Ascending aorta (tissue), 2 donors: ENCODE measurements around the gene SCN2B. TPM values are rescaled to one million over a fixed set of nuclear protein-coding genes. Genes with fewer than 3 reads are reported as not detected.

ENCODE experiments used
- DNase-seq, 2 donors: peaks; one replicate each; pipeline ENCODE4 v3.0.0-alpha.2; 2019; ENCODE audit warnings: low spot score in 2 of 2
- H3K27ac ChIP-seq, 2 donors: fragments of 200-600 bp; sonication (generic); one replicate each; pipeline ENCODE4 v1.5.1; 2016 to 2017; ENCODE audit warnings: mild to moderate bottlenecking in 1 of 2
- H3K27me3 ChIP-seq: fragments of 200-600 bp; sonication (generic); one replicate; pipeline ENCODE4 v1.5.1; 2017
- H3K36me3 ChIP-seq, 2 donors: fragments of 200-600 bp; sonication (generic); one replicate each; pipeline ENCODE4 v1.5.1; 2016
- H3K4me1 ChIP-seq, 2 donors: fragments of 200-600 bp; sonication (generic); one replicate each; pipeline ENCODE4 v1.5.1; 2016 to 2017; ENCODE audit warnings: mild to moderate bottlenecking in 1 of 2
- H3K4me3 ChIP-seq, 2 donors: fragments of 200-600 bp; sonication (generic); one replicate each; pipeline ENCODE4 v1.5.1; 2016 to 2017; ENCODE audit warnings: mild to moderate bottlenecking in 1 of 2
- H3K9me3 ChIP-seq, 2 donors: fragments of 200-600 bp; sonication (generic); one replicate each; pipeline ENCODE4 v1.5.1; 2016
- intact Hi-C: fragments of 100-400 bp; cut with DNase I; formaldehyde crosslinking; loops from one replicate; pipeline ENCODE4 v1.15.1; 2023
- total RNA-seq: library from RNA; depleted of rRNA; stranded (reverse); fragments of >200 nt; gene quantifications from one replicate; pipeline ENCODE4 v1.1.0, GENCODE V29; 2016
- TF ChIP-seq, protein P1 (sequence below), 3 experiments: fragments of 200-600 bp in 2 of 3; fragments of 450-650 bp in 1 of 3; sonication (generic) in 2 of 3; IDR thresholded peaks; one replicate each; pipeline ENCODE4 v1.5.1; 2016 to 2019; ENCODE audit warnings: antibody characterized with exemption in 3 of 3, mild to moderate bottlenecking in 1 of 3, moderate library complexity in 1 of 3

The SCN2B gene
- total RNA-seq, 1 donor from 2014 or later: 0.11 TPM

GRCh38 chr11:118144301-118145268, 31.9 kb downstream of the SCN2B start:
- intact Hi-C loops: loop anchor here (1.0 to 10.0 kb wide), 3 partner anchors 27 to 340 kb away; partner anchors contain the start of gene UBE4A
- no peak for DNase-seq
- H3K4me1 ChIP-seq: peaks cover 0 to 14% of the 10 kb centered on the region in 2 donors
- no peak overlapping the region for H3K4me3 ChIP-seq
- no peak overlapping the region for H3K27ac ChIP-seq
- H3K27me3 ChIP-seq: no peaks in the 10 kb centered on the region
- H3K9me3 ChIP-seq: no peaks in the 10 kb centered on the region
- TF ChIP-seq, protein P1, sequence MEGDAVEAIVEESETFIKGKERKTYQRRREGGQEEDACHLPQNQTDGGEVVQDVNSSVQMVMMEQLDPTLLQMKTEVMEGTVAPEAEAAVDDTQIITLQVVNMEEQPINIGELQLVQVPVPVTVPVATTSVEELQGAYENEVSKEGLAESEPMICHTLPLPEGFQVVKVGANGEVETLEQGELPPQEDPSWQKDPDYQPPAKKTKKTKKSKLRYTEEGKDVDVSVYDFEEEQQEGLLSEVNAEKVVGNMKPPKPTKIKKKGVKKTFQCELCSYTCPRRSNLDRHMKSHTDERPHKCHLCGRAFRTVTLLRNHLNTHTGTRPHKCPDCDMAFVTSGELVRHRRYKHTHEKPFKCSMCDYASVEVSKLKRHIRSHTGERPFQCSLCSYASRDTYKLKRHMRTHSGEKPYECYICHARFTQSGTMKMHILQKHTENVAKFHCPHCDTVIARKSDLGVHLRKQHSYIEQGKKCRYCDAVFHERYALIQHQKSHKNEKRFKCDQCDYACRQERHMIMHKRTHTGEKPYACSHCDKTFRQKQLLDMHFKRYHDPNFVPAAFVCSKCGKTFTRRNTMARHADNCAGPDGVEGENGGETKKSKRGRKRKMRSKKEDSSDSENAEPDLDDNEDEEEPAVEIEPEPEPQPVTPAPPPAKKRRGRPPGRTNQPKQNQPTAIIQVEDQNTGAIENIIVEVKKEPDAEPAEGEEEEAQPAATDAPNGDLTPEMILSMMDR (IDR thresholded peaks at IDR 0.05): no peak
- no peaks in the 10 kb centered on the region for H3K36me3 ChIP-seq

GRCh38 chr11:118143661-118144185, 32.7 kb downstream of the SCN2B start:
- Histone ChIP-seq H3K9me3 (no peaks in the 10 kb centered on the region), H3K27me3 (no peaks in the 10 kb centered on the region), H3K4me1 (peaks cover 0 to 14% of the 10 kb centered on the region in 2 donors), H3K36me3 (no peaks in the 10 kb centered on the region), H3K27ac (no peak overlapping the region), H3K4me3 (no peak overlapping the region)
- intact Hi-C loops: loop anchor here (10.0 kb wide), 1 partner anchor 341 kb away; no protein-coding TSS in a partner anchor
- DNase-seq: no peak
- TF ChIP-seq, protein P1 (IDR thresholded peaks at IDR 0.05): no peak

DNA sequence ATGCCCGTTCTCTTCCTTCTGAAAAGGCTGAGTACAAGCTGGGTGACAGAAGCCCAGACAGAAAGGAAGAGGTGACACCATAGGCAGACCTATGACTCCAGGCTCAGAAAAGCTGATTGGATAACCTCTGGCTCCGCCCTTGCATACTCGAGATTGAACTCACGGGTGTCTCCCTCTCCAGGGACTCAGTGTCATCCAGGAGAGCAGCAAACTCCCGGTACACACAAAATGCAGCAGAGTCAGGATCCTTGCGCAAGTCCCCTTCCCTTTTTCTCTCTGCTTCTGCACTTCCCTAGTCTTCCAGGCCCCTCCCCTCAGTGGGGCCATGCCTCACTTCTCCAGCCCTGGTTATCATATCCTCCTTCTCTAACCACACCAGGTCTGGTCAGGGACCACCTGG, 33.6 kb downstream of the SCN2B start:
- no peak for DNase-seq
- H3K4me1 ChIP-seq: peaks cover 0 to 14% of the 10 kb centered on the region in 2 donors
- no peak overlapping the region for H3K4me3 ChIP-seq
- H3K36me3 ChIP-seq: no peaks in the 10 kb centered on the region
- H3K27me3 ChIP-seq: no peaks in the 10 kb centered on the region
- intact Hi-C loops: loop anchor here (10.0 kb wide), 1 partner anchor 342 kb away; no protein-coding TSS in a partner anchor
- H3K27ac ChIP-seq: no peak overlapping the region
- TF ChIP-seq, protein P1 (IDR thresholded peaks at IDR 0.05): no peak
- no peaks in the 10 kb centered on the region for H3K9me3 ChIP-seq

DNA sequence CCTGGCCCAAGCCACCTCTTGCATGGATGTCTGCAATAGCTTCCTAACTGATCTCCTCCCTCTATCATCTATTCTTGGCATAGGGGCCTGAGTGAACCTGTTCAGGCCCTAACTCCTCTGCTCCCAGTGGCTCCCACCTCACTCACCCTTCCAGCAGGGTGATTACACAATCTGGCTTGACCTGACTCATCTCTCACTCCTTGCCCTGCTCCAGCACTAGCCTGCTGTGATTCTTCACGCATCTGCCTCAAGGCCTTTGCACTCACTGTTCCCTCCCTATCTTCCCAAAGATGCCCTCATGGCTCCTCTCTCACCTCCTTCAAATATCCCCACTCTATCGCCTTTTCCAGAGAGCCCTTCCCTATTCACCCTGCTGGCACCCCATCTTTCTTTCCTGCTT, 34.4 kb downstream of the SCN2B start:
- Histone ChIP-seq H3K4me1 (peaks cover 0 to 14% of the 10 kb centered on the region in 2 donors), H3K9me3 (no peaks in the 10 kb centered on the region), H3K36me3 (no peaks in the 10 kb centered on the region), H3K27me3 (no peaks in the 10 kb centered on the region), H3K4me3 (no peak overlapping the region), H3K27ac (no peak overlapping the region)
- TF ChIP-seq, protein P1 (IDR thresholded peaks at IDR 0.05): no peak
- DNase-seq: no peak
- intact Hi-C loops: loop anchor here (10.0 kb wide), 1 partner anchor 343 kb away; no protein-coding TSS in a partner anchor

- intact Hi-C loops: no loop called here
- DNase-seq: no peak
- no peaks in the 10 kb centered on the region for H3K9me3 ChIP-seq
- TF ChIP-seq, protein P1 (IDR thresholded peaks at IDR 0.05): no peak
- H3K36me3 ChIP-seq: no peaks in the 10 kb centered on the region
- H3K4me3 ChIP-seq: no peak overlapping the region
- H3K27me3 ChIP-seq: no peaks in the 10 kb centered on the region
- no peaks in the 10 kb centered on the region for H3K4me1 ChIP-seq
- H3K27ac ChIP-seq: no peak overlapping the region
These were observed 36.9 kb downstream of the SCN2B start for GRCh38 chr11:118139578-118139977.
